Stimulated activated CD8-positive, alpha-beta memory T cell treated with anti-CD3 and anti-CD28 coated beads, Interleukin-7, amount 100 ng/mL, for 24 hours (primary cell): Measurements from ENCODE around the gene MARCO.
"Not testable (repeated sequence)": the region's sequence is repeated elsewhere in the genome, so short reads cannot be mapped to it uniquely, and the experiment has no call there.

Source experiments
- DNase-seq: peaks from one replicate; pipeline ENCODE4 v3.0.0-alpha.2; 2020; ENCODE audit warnings: low read depth

MARCO gene

GRCh38 chr2:118932949-118933348, 9.0 kb upstream of the MARCO start:
- no peak for DNase-seq

- no peak for DNase-seq
These were observed 5.7 kb upstream of the MARCO start for GRCh38 chr2:118936306-118936705.

DNA sequence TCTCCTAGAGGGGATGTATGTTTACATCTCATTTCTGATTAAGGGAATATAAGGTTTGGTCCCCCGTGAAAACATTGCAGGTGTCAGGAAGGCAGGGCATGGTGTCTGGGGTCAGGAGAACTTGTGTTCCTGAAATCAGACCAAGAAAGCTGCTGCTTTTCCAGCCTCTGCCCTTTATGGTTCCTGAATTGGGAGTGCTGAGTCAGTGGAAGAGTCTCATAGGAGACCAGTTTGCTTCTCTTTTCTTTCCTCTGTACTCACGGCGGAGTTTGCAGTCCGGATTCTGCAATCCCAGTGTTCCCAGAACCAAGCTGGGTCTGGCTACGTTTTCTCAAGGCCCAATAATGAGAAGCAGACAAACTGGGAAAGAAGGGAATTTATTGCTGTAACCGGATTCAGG, 5.1 kb upstream of the MARCO start:
- no peak for DNase-seq

- DNase-seq, result no peak
These were observed 4.2 kb upstream of the MARCO start for GRCh38 chr2:118937817-118938216.

DNA sequence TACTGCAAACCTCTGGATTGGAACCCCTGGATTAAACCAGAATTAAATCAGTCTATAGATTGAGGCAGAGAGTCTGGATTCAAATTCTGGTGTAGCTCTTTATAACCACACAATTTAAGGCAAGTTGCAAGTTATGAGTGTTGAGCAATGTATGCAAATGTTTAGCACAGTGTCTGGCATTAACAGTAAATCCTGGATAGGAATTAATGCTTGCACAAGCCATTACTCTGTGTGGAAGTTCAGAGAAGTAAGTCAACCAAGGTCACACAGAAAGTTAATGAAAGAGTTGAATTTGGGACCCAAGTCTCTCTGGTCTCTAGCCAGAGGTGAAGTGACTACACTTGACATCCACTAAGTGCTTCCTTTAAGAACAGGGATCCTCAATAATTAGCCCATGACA, 2.0 kb upstream of the MARCO start:
- no peak for DNase-seq

DNA sequence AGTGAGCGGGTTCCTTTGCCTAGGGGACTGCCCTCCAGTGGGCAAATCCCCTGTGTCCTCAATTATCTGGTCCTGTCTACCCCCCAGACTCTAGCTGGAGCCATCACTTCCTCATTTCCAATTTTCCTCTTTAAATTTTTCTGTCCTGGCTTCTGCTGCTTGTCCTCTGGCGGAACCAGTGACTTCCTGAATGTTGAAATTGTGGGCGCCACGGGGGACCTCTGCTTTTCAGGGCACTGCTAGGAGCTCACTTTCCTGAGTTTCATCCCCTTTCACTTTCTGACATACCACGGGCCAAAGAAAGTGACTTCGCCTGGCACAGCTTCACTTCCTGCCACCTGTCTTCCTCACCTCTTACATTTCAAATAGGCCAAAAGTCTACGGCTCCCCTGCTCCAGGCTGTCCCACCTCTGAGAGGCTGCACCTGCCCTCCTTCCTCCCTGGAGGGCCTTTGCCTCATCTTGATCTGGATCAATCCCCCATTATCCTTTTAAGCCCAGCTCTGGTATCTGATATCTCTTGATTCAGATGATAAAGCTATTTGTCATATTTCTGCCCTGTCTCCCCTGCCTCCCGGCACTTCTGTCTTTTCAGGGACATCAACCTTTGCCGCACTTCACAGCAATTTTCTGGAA, 1.4 kb upstream of the MARCO start:
- DNase-seq, result no peak

- DNase-seq, result no peak
These were observed 1.3 kb downstream of the MARCO start for GRCh38 chr2:118943286-118943685.

GRCh38 chr2:118945881-118946280, 3.9 kb downstream of the MARCO start:
- no peak for DNase-seq

DNA sequence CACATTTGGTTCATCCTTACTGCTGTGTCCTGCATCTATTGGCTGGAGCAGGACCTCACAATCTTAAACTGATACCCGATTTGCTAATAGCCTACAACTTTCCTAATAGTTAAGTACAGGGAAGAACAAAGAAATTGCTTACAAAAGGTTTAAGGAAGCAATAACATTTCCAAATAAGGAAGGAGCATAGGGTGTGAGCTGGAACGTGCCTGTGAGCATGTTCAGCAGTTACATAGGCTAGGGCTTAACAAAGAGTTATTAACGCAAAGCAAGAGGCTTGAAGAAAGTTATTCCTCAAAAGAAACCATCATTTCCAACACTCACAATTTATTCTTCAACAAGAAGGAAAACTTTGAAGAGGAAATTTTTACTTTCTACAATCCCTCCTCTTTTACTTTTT, 6.3 kb downstream of the MARCO start:
- DNase-seq, result not testable (repeated sequence)

- DNase-seq, result no peak
These were observed 12.5 kb downstream of the MARCO start for GRCh38 chr2:118954297-118955060.

- no peak for DNase-seq
These were observed 23.7 kb downstream of the MARCO start for GRCh38 chr2:118965737-118966136.

- DNase-seq, result no peak
These were observed 25.3 kb downstream of the MARCO start for GRCh38 chr2:118967124-118967880.

DNA sequence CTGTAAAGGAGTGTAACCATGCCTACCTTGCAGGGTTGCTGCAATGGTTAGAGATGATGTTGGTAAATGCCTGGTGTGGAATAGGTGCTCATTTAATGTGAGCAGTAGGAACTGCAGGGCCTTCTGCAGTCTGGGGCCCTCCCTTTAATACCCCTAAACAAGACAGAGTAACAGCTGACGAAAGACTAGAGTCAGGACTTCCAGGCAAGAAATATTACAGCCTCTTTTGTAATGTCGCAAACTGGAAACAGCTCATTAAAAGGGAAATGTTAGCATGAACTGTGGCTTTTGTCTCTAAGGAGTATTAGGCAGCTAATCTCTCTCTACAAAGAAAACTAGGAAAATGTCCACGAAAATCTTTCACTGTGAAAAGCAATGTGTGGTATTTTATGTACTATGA, 26.0 kb downstream of the MARCO start:
- no peak for DNase-seq

DNA sequence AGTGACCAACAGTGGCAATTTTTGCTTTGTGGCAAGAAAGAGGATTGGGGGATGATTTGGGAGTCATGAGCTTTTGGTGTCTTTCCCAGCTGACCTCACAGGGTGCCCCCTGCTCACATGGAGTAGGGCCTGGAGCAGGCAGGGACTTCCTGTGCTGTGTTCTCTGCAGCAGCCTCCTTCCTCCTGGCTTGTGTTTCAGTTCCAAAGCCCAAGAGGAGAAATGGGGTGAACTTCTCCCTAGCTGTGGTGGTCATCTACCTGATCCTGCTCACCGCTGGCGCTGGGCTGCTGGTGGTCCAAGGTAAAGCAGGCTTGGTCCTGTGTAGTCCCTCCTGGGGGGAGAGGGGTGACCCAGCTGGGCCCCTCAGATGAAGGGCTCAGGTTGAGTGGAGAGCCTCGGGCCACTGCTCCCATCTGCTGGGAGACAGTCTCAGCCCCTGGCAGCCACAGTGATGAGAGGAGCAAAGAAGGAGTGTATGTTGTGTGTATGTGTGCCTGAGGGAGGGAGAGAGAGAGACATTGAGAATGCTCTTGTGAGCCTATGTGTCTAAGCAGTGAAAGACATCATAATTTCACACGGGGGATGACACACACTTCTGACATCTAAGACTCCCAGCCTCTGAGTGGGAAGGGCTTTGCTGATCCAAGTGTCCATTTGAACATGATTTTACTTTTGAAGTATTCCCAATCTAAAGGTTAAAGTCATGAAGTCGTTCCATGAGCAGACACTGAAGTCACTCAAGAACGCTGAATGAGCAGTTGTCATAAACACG, 27.2 kb downstream of the MARCO start:
- DNase-seq, result no peak

DNA sequence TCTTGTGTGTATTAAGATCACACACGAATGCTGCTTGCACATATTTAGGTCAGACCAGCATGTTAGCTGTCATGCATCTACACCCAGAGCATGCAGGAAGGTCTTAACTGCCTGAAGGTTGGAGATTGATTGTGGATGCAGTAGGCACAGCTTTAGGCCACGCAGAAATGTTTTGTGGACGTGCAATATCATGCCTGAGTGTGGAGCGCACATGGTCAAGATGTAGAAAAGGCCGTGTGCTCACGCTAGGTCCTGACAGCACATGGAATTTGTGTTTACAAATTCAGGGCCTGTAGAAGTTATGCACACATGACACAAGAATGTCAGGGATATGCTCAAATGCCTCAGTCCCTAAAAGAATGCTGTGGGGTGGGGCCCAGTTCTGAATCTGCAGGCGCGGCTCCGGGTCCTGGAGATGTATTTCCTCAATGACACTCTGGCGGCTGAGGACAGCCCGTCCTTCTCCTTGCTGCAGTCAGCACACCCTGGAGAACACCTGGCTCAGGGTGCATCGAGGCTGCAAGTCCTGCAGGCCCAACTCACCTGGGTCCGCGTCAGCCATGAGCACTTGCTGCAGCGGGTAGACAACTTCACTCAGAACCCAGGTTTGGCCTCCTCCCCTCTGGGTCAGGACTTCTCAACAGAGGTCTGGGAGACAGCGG, 27.9 kb downstream of the MARCO start:
- no peak for DNase-seq

GRCh38 chr2:118970396-118971135, 28.6 kb downstream of the MARCO start:
- no peak for DNase-seq

GRCh38 chr2:118971245-118972122, 29.5 kb downstream of the MARCO start:
- no peak for DNase-seq

GRCh38 chr2:118973542-118973951, 31.6 kb downstream of the MARCO start:
- no peak for DNase-seq

GRCh38 chr2:118974103-118974993, 32.4 kb downstream of the MARCO start:
- no peak for DNase-seq
